RWPE2 (cell line): Measurements from ENCODE around the gene ENGASE.

ENCODE experiments used
- ATAC-seq: fragments of 200-7000 bp; cut with Tn5 transposase; 3 replicates; pipeline ENCODE4 v1.9.1; 2021; ENCODE audit warnings: low read depth
- DNase-seq: peaks from one replicate; pipeline ENCODE4 v3.0.0-alpha.2; 2020; ENCODE audit warnings: low spot score
- H3K27ac ChIP-seq: fragments of 450-650 bp; 2 replicates; pipeline ENCODE4 v1.5.1; 2017; ENCODE audit warnings: mild to moderate bottlenecking; ENCODE audit not compliant: poor library complexity, severe bottlenecking
- H3K27me3 ChIP-seq: fragments of 250-450 bp; sonication (Bioruptor Pico); 2 replicates; pipeline ENCODE4 v1.5.1; 2021; ENCODE audit warnings: mild to moderate bottlenecking, moderate library complexity; ENCODE audit not compliant: insufficient read depth, poor library complexity, severe bottlenecking
- H3K36me3 ChIP-seq: fragments of 250-450 bp; sonication (Bioruptor Pico); 2 replicates; pipeline ENCODE4 v1.5.1; 2020; ENCODE audit warnings: low read depth, mild to moderate bottlenecking, moderate library complexity
- H3K4me1 ChIP-seq: fragments of 250-450 bp; sonication (Bioruptor Pico); 2 replicates; pipeline ENCODE4 v1.5.1; 2021; ENCODE audit warnings: mild to moderate bottlenecking, moderate library complexity; ENCODE audit not compliant: insufficient read depth, poor library complexity, severe bottlenecking
- H3K4me3 ChIP-seq: fragments of 250-450 bp; sonication (Bioruptor Pico); 2 replicates; pipeline ENCODE4 v1.5.1; 2021; ENCODE audit warnings: mild to moderate bottlenecking, moderate library complexity; ENCODE audit not compliant: severe bottlenecking
- H3K9me3 ChIP-seq: fragments of 250-450 bp; sonication (Bioruptor Pico); 2 replicates; pipeline ENCODE4 v1.5.1; 2021; ENCODE audit warnings: mild to moderate bottlenecking, moderate library complexity; ENCODE audit not compliant: severe bottlenecking
- TF ChIP-seq, protein P1 (sequence below): fragments of 450-650 bp; IDR thresholded peaks from one replicate; pipeline ENCODE4 v1.5.1; 2017; ENCODE audit warnings: mild to moderate bottlenecking, moderate library complexity; ENCODE audit not compliant: poor library complexity, severe bottlenecking

Gene ENGASE

DNA sequence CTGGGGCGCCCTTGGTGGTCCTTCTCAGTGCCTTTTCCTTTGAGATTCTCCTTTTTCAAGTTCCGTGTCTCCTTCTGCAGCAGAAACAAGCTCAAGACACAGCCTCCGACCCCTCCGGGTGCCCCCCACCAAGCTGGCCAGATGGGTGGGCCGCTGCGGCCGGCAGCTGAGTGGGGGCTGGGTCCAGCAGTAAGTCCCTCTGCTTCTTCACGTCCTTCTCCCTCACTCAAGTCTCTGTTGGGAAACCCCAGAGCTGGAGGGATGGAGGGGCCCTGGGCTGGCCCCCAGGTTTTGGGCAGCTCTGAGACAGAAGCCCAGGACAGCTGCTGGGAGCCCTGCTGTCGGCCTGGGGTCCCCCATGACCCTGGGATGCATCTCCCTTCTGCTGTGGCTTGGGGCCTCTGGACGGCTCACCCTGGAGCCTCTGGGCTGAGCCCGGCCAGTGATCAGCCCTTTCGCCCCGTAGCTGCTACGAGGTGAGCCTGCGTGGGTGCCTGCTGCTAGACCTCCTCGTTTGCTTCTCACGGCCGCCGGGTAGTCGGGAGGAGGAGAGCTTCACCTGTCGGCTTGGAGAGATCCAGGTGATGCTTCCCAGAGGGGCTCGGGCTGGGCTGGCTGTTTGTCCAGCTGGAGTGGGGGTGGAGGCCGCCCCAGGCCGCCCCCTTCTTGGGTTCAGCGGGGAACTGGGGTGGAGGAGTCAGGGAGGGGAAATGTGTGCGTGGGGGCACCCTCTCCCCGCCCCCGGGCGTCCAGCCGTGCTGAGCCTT is 10.7 kb downstream of the ENGASE start:
- DNase-seq (no peak), ATAC-seq (no peak)
- TF ChIP-seq, protein P1, sequence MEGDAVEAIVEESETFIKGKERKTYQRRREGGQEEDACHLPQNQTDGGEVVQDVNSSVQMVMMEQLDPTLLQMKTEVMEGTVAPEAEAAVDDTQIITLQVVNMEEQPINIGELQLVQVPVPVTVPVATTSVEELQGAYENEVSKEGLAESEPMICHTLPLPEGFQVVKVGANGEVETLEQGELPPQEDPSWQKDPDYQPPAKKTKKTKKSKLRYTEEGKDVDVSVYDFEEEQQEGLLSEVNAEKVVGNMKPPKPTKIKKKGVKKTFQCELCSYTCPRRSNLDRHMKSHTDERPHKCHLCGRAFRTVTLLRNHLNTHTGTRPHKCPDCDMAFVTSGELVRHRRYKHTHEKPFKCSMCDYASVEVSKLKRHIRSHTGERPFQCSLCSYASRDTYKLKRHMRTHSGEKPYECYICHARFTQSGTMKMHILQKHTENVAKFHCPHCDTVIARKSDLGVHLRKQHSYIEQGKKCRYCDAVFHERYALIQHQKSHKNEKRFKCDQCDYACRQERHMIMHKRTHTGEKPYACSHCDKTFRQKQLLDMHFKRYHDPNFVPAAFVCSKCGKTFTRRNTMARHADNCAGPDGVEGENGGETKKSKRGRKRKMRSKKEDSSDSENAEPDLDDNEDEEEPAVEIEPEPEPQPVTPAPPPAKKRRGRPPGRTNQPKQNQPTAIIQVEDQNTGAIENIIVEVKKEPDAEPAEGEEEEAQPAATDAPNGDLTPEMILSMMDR: no peak
- Histone ChIP-seq H3K36me3 (peaks cover 21% of the 10 kb centered on the region), H3K4me3 (no peak overlapping the region), H3K27ac (no peak overlapping the region), H3K27me3 (no peaks in the 10 kb centered on the region), H3K9me3 (no peaks in the 10 kb centered on the region), H3K4me1 (no peaks in the 10 kb centered on the region)

DNA sequence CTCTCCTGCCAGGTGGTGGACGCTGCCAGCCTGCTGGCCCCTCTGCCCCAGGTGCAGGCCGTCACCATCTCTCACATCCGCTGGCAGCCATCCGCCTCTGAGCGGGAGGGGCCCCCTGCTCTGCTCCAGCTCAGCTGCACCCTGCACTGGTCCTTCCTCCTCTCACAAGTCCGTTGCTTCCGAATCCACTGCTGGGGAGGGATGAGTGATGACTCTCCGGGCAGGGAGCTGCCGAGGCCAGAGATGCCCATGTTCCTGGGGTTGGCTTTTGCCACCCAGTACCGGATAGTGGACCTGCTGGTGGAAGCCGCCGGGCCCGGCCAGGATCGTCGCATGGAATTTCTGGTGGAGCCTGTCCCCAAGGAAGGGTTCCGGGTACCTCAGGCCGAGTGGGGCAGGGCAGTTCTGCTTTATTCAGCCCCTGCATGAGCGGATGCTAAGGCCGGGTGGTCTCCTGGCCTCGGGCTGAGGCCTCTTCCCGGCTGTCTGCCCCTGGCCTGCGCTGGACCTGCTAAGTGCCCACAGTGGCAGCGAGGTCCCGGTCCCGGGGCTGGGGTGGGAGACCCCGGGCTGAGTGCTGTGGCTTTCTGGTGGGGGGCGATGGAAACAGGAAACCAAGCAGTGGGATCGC is 11.4 kb downstream of the ENGASE start:
- H3K36me3 ChIP-seq: peaks cover 17% of the 10 kb centered on the region
- no peaks in the 10 kb centered on the region for H3K9me3 ChIP-seq
- no peak overlapping the region for H3K4me3 ChIP-seq
- H3K4me1 ChIP-seq: no peaks in the 10 kb centered on the region
- no peak for ATAC-seq
- no peaks in the 10 kb centered on the region for H3K27me3 ChIP-seq
- TF ChIP-seq, protein P1: no peak
- no peak overlapping the region for H3K27ac ChIP-seq
- no peak for DNase-seq

- no peak for ATAC-seq
- H3K36me3 ChIP-seq: peaks cover 16% of the 10 kb centered on the region
- TF ChIP-seq, protein P1: no peak
- H3K4me3 ChIP-seq: no peak overlapping the region
- H3K27me3 ChIP-seq: no peaks in the 10 kb centered on the region
- H3K27ac ChIP-seq: no peak overlapping the region
- H3K9me3 ChIP-seq: no peaks in the 10 kb centered on the region
- no peak for DNase-seq
- H3K4me1 ChIP-seq: no peaks in the 10 kb centered on the region
Measured at GRCh38 chr17:79086609-79087427, 12.2 kb downstream of the ENGASE start.

DNA sequence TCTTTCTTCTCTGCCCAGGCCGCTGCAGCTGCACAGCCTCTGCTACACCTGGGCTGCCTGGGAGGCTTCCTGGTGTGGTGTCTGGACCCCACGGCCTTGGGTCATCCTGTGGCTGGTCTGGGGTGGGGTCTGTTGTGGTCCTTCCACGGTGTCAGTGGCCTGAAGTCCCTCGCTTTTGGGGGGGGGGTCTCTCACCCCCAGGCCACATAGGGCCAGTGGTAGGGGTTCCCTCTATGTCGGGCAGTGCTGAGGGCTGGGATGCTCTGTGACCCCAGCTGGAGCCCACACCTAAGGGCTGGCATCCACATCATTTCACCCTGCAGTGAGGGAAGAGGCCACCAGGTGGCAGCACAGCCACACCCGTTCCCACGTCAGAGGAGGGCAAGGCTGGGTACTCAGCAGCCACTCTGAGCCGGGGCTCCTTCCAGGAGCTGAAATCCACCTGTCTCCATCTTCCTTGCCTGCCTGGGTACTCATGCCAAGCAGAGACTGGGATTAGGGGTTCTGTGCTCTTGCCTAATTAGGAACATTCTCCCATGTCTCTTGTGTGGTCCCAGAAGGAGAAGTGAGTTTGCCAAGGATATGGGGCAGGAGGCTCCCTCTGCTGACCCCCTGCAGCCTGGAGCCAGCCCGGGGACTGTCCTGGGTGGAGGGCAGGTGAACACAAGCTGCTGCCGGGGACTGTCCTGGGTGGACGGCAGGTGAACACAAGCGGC is 13.0 kb downstream of the ENGASE start:
- ATAC-seq: peak; percentile 68
- H3K4me3 ChIP-seq: no peak overlapping the region
- H3K36me3 ChIP-seq: peaks cover 9% of the 10 kb centered on the region; the same call in 1 of the 2 replicates

More for the DNA sequence above, 13.0 kb downstream of the ENGASE start:
- TF ChIP-seq, protein P1: peak; percentile 88
- DNase-seq: no peak
- H3K4me1 ChIP-seq: no peaks in the 10 kb centered on the region
- H3K27me3 ChIP-seq: no peaks in the 10 kb centered on the region
- no peaks in the 10 kb centered on the region for H3K9me3 ChIP-seq
- H3K27ac ChIP-seq: no peak overlapping the region
